Heart left ventricle (tissue), 13 donors: ENCODE results near the gene NUP62.

Experiments
- CTCF ChIP-seq, 12 donors: fragments of 200-600 bp; sonication (generic) in 4 of 12; IDR thresholded peaks; one replicate each; pipeline versions ENCODE4 v1.5.0 to v1.8.0; 2018 to 2022; ENCODE audit warnings: antibody characterized with exemption in 12 of 12, mild to moderate bottlenecking in 5 of 12
- POLR2A ChIP-seq, 2 donors: fragments of 450-650 bp; IDR thresholded peaks; one replicate each; pipeline ENCODE4 v1.6.1; 2017; ENCODE audit warnings: antibody characterized with exemption in 2 of 2, mild to moderate bottlenecking in 2 of 2, moderate library complexity in 2 of 2
- donor health status: ischemic (EF 13 %, LVEDD 7.1; RV severe dilation, severe dysfunction).
- donor health status: DM: no; HTN: yes; CAD: no.
- donor health status: DM: no; HTN: no; CAD: no.
- donor health status: ischemic (EF 25% LVEDD 6.9; RV normal size, moderate dysfunction).
- donor health status: ischemic (EF 25% LVEDD 5.7; RV mildly dilated, moderate dysfunction).
- donor health status: ischemic (EF 35%, LVEDD 5.7; RV mildly dilated, moderate dysfunction).
- donor health status: nonischemic (EF 11% LVEDD 7.7; RV severe dilation, severe dysfunction).
- donor health status: DM: yes; HTN: yes; CAD: no.
- donor health status: PGD.
- donor health status: ischemic (EF 29% LVEDD 5.4; RV normal size, mild dysfunction).
- donor health status: nonischemic (EF 23%, LVEDD 6.1; RV moderate dilation, normal function).

- TF ChIP-seq CTCF (IDR thresholded peaks at IDR 0.05) (no peak), POLR2A (IDR thresholded peaks at IDR 0.05) (no peak)
Measured at GRCh38 chr19:49887665-49888509, 41.4 kb downstream of the NUP62 start.
